Neural cell (in vitro differentiated cells): ENCODE measurements around the gene SYT6. TPM values are rescaled to one million over a fixed set of nuclear protein-coding genes. Genes with fewer than 3 reads are reported as not detected.

ENCODE experiments used
- H2AFZ ChIP-seq: fragments of 200-600, 300-800 bp; sonication (generic), shearing (Covaris generic); 2 replicates; pipeline ENCODE4 v1.6.0; 2014; ENCODE audit warnings: low read depth, mild to moderate bottlenecking, antibody characterized with exemption, low read length, moderate library complexity
- H3F3A ChIP-seq: fragments of 200-600 bp; shearing (Covaris generic); 2 replicates; pipeline ENCODE4 v1.6.1; 2016; ENCODE audit warnings: mild to moderate bottlenecking, moderate library complexity, mixed read lengths, antibody characterized with exemption, low read length; ENCODE audit not compliant: insufficient read depth, poor library complexity, severe bottlenecking
- H3K27ac ChIP-seq: fragments of 200-600, 300-800 bp; sonication (generic), shearing (Covaris generic); 2 replicates; pipeline ENCODE4 v1.5.1; 2014; ENCODE audit warnings: mild to moderate bottlenecking, low read length, moderate library complexity
- H3K27me3 ChIP-seq: fragments of 300-800, 200-600 bp; sonication (generic), shearing (Covaris generic); 2 replicates; pipeline ENCODE4 v1.6.0; 2014; ENCODE audit warnings: mild to moderate bottlenecking, low read depth, low read length, moderate library complexity; ENCODE audit not compliant: insufficient read depth
- H3K36me3 ChIP-seq: fragments of 300-800, 200-600 bp; sonication (generic), shearing (Covaris generic); 2 replicates; pipeline ENCODE4 v1.5.1; 2014; ENCODE audit warnings: mild to moderate bottlenecking, antibody characterized with exemption, low read length, moderate library complexity; ENCODE audit not compliant: insufficient read depth
- H3K4me2 ChIP-seq: fragments of 300-800, 200-600 bp; sonication (generic), shearing (Covaris generic); 2 replicates; pipeline ENCODE4 v1.6.0; 2014; ENCODE audit warnings: mild to moderate bottlenecking, low read length
- H3K4me3 ChIP-seq: fragments of 300-800, 200-600 bp; sonication (generic), shearing (Covaris generic); 2 replicates; pipeline ENCODE4 v1.5.1; 2014; ENCODE audit warnings: mild to moderate bottlenecking, low read length, moderate library complexity
- H3K79me2 ChIP-seq: fragments of 200-600 bp; shearing (Covaris generic); replicated peaks from 2 replicates; pipeline ENCODE4 v1.6.0; 2014; ENCODE audit warnings: mild to moderate bottlenecking, low read length, moderate library complexity; ENCODE audit not compliant: insufficient read depth
- H3K9ac ChIP-seq: fragments of 300-800, 200-600 bp; sonication (generic), shearing (Covaris generic); 2 replicates; pipeline ENCODE4 v1.6.1; 2016; ENCODE audit warnings: mild to moderate bottlenecking, low read length, mixed read lengths
- H3K9me2 ChIP-seq: fragments of 200-600 bp; shearing (Covaris generic); 2 replicates; pipeline ENCODE4 v1.6.1; 2016; ENCODE audit warnings: mild to moderate bottlenecking, low read length, mixed read lengths; ENCODE audit not compliant: insufficient read depth
- H3K9me3 ChIP-seq: fragments of 200-600, 300-800 bp; sonication (generic), shearing (Covaris generic); 2 replicates; pipeline ENCODE4 v1.6.1; 2016; ENCODE audit warnings: mild to moderate bottlenecking, mixed run types, low read length, moderate library complexity, mixed read lengths
- H4K20me1 ChIP-seq: fragments of 200-600 bp; shearing (Covaris generic); 2 replicates; pipeline ENCODE4 v1.6.1; 2016; ENCODE audit warnings: mild to moderate bottlenecking, mixed run types; ENCODE audit not compliant: insufficient read depth
- CTCF ChIP-seq: fragments of 450-650 bp; IDR thresholded peaks from 2 replicates; pipeline ENCODE4 v1.5.1; 2014; ENCODE audit warnings: antibody characterized with exemption, mild to moderate bottlenecking, moderate library complexity; ENCODE audit not compliant: poor library complexity, severe bottlenecking
- EP300 ChIP-seq: fragments of 450-650 bp; conservative IDR thresholded peaks from 2 replicates; pipeline ENCODE4 v1.6.1; 2014; ENCODE audit warnings: antibody characterized with exemption, mild to moderate bottlenecking, moderate library complexity; ENCODE audit not compliant: poor library complexity, severe bottlenecking
- EZH2 ChIP-seq: fragments of 200-600, 300-800 bp; shearing (Covaris generic), sonication (generic); IDR thresholded peaks from 2 replicates; pipeline ENCODE4 v1.6.1; 2014; ENCODE audit warnings: antibody characterized with exemption, low read length, borderline replicate concordance, mild to moderate bottlenecking; ENCODE audit not compliant: insufficient read depth, poor library complexity, severe bottlenecking
- MXI1 ChIP-seq: fragments of 450-650 bp; conservative IDR thresholded peaks from 2 replicates; pipeline ENCODE4 v1.6.1; 2014; ENCODE audit warnings: antibody characterized with exemption, mild to moderate bottlenecking; ENCODE audit not compliant: poor library complexity, severe bottlenecking
- POLR2AphosphoS5 ChIP-seq: IDR thresholded peaks from 2 replicates; pipeline ENCODE4 v1.6.1; 2012
- RAD21 ChIP-seq: fragments of 450-650 bp; conservative IDR thresholded peaks from 2 replicates; pipeline ENCODE4 v1.6.1; 2014; ENCODE audit warnings: antibody characterized with exemption, mild to moderate bottlenecking, moderate library complexity
- REST ChIP-seq: IDR thresholded peaks from 2 replicates; pipeline ENCODE4 v1.6.1; 2012; ENCODE audit warnings: borderline replicate concordance
- SMC3 ChIP-seq: fragments of 450-650 bp; conservative IDR thresholded peaks from 2 replicates; pipeline ENCODE4 v1.6.1; 2014; ENCODE audit warnings: antibody characterized with exemption, mild to moderate bottlenecking, moderate library complexity; ENCODE audit not compliant: poor library complexity
- TAF1 ChIP-seq: IDR thresholded peaks from 2 replicates; pipeline ENCODE4 v1.6.1; 2012; ENCODE audit warnings: low read depth
- polyA plus RNA-seq: library from polyadenylated mRNA; depleted of rRNA; stranded (reverse); fragments of >200 nt; gene quantifications from 2 replicates; pipeline ENCODE4 v1.2.3, GENCODE V29; 2014

Gene SYT6
- polyA plus RNA-seq, 1 donor from 2014 or later, result 8.1 TPM

GRCh38 chr1:114173680-114174079 is 20.0 kb upstream of the SYT6 start:
- Histone ChIP-seq H3K36me3 (no peaks in the 10 kb centered on the region), H3K4me2 (no peak overlapping the region), H3F3A (no peaks in the 10 kb centered on the region), H3K9ac (no peak overlapping the region), H3K27me3 (no peaks in the 10 kb centered on the region), H3K4me3 (no peak overlapping the region), H2AFZ (no peak overlapping the region), H3K9me3 (no peaks in the 10 kb centered on the region), H4K20me1 (no peaks in the 10 kb centered on the region), H3K27ac (no peak overlapping the region), H3K79me2 (no peaks in the 10 kb centered on the region), H3K9me2 (no peaks in the 10 kb centered on the region)
- TF ChIP-seq RAD21, result no peak
- no peak for TF ChIP-seq SMC3
- no peak for TF ChIP-seq TAF1
- no peak for TF ChIP-seq MXI1
- TF ChIP-seq REST, result no peak
- no peak for TF ChIP-seq CTCF
- TF ChIP-seq EP300, result no peak
- no peak for TF ChIP-seq EZH2
- no peak for TF ChIP-seq POLR2AphosphoS5

- no peaks in the 10 kb centered on the region for H3K9me3 ChIP-seq
- no peak overlapping the region for H3K9ac ChIP-seq
- no peaks in the 10 kb centered on the region for H3K9me2 ChIP-seq
- no peaks in the 10 kb centered on the region for H3F3A ChIP-seq
- H3K79me2 ChIP-seq, result no peaks in the 10 kb centered on the region
- no peak overlapping the region for H2AFZ ChIP-seq
- no peak for TF ChIP-seq POLR2AphosphoS5
- no peak for TF ChIP-seq CTCF
- TF ChIP-seq EP300, result no peak
- no peak for TF ChIP-seq RAD21
- H3K4me3 ChIP-seq, result no peak overlapping the region
- no peaks in the 10 kb centered on the region for H3K36me3 ChIP-seq
- no peak overlapping the region for H3K27ac ChIP-seq
- H3K27me3 ChIP-seq, result no peaks in the 10 kb centered on the region
- no peaks in the 10 kb centered on the region for H4K20me1 ChIP-seq
- H3K4me2 ChIP-seq, result no peak overlapping the region
Measured at GRCh38 chr1:114169509-114169908, 15.8 kb upstream of the SYT6 start.
